IMR-90 (cell line): ENCODE results near the gene UGT1A3. TPM values are rescaled to one million over a fixed set of nuclear protein-coding genes. Genes with fewer than 3 reads are reported as not detected.

Experiments used
- ATAC-seq: fragments of 200-7000 bp; cut with Tn5 transposase; 2 replicates; pipeline ENCODE4 v1.9.1; 2020; ENCODE audit warnings: low read depth, mild to moderate bottlenecking, moderate library complexity
- BruUV-seq: library from RNA; stranded (reverse); fragments of 400-500 nt; replicated peaks from 2 replicates; lab custom pipeline; 2021; lab: Mats Ljungman, UMichigan
- CTCF ChIA-PET: fragments of 300-600 bp; formaldehyde crosslinking; extraction: SDS; loops from one replicate; lab custom pipeline; 2021; ENCODE audit warnings: antibody characterized with exemption; lab: Yijun Ruan, JAX
- POLR2A ChIA-PET: fragments of 300-600 bp; sonication (Branson Sonifier 250); formaldehyde crosslinking; loops from one replicate; lab custom pipeline; 2022; ENCODE audit warnings: antibody characterized with exemption; ENCODE audit not compliant: unreplicated experiment; lab: Charles Lee
- DNase-seq: peaks from one replicate; pipeline ENCODE4 v3.0.0; 2013
- H2AFZ ChIP-seq: replicated peaks from 2 replicates; pipeline ENCODE3; 2013; ENCODE audit warnings: low read length, mild to moderate bottlenecking; ENCODE audit not compliant: poor library complexity
- H2AK5ac ChIP-seq: 2 replicates; pipeline ENCODE4 v1.6.1; 2013; ENCODE audit warnings: low read depth, low read length, inconsistent platforms
- H2AK9ac ChIP-seq: replicated peaks from 2 replicates; pipeline ENCODE3; 2013; ENCODE audit warnings: mild to moderate bottlenecking, low read depth, low read length, moderate library complexity; ENCODE audit not compliant: poor library complexity
- H2BK120ac ChIP-seq: 2 replicates; pipeline ENCODE4 v1.6.1; 2013; ENCODE audit warnings: low read depth, low read length, inconsistent platforms
- H2BK15ac ChIP-seq: 3 replicates; pipeline ENCODE4 v1.6.1; 2013; ENCODE audit warnings: low read depth, low read length, inconsistent platforms
- H2BK20ac ChIP-seq: 2 replicates; pipeline ENCODE4 v1.6.1; 2013; ENCODE audit warnings: low read depth, mild to moderate bottlenecking, inconsistent platforms, low read length, moderate library complexity
- H2BK5ac ChIP-seq: 2 replicates; pipeline ENCODE4 v1.6.1; 2013; ENCODE audit warnings: mild to moderate bottlenecking, low read depth, low read length, inconsistent platforms; ENCODE audit not compliant: poor library complexity, severe bottlenecking
- H3K14ac ChIP-seq: replicated peaks from 2 replicates; pipeline ENCODE4 v1.6.1; 2013; ENCODE audit warnings: low read depth, low read length, inconsistent platforms
- H3K18ac ChIP-seq: 2 replicates; pipeline ENCODE4 v1.6.1; 2013; ENCODE audit warnings: low read depth, low read length, control low read depth
- H3K23ac ChIP-seq: 2 replicates; pipeline ENCODE4 v1.6.1; 2013; ENCODE audit warnings: low read depth, low read length, inconsistent platforms
- H3K27ac ChIP-seq: 2 replicates; pipeline ENCODE4 v1.5.1; 2013; ENCODE audit warnings: mild to moderate bottlenecking, control low read depth, low read length; ENCODE audit not compliant: insufficient read depth
- H3K27me3 ChIP-seq: 2 replicates; pipeline ENCODE4 v1.6.1; 2013; ENCODE audit warnings: low read length; ENCODE audit not compliant: control insufficient read depth, insufficient read depth
- H3K36me3 ChIP-seq: 2 replicates; pipeline ENCODE4 v1.6.1; 2013; ENCODE audit warnings: low read length, mixed read lengths; ENCODE audit not compliant: control insufficient read depth, insufficient read depth
- H3K4ac ChIP-seq: 2 replicates; pipeline ENCODE4 v1.6.1; 2013; ENCODE audit warnings: low read depth, low read length, inconsistent platforms
- H3K4me1 ChIP-seq: 2 replicates; pipeline ENCODE4 v1.6.1; 2013; ENCODE audit warnings: low read length, mixed read lengths; ENCODE audit not compliant: control insufficient read depth, insufficient read depth
- H3K4me2 ChIP-seq: 2 replicates; pipeline ENCODE4 v1.6.1; 2013; ENCODE audit warnings: low read depth, mild to moderate bottlenecking, control low read depth, low read length, moderate library complexity
- H3K4me3 ChIP-seq: 2 replicates; pipeline ENCODE4 v1.5.1; 2013; ENCODE audit warnings: low read depth, mild to moderate bottlenecking, control low read depth, low read length, moderate library complexity; ENCODE audit not compliant: insufficient read depth
- H3K56ac ChIP-seq: 2 replicates; pipeline ENCODE4 v1.6.1; 2013; ENCODE audit warnings: low read length, inconsistent platforms; ENCODE audit not compliant: insufficient read depth; ENCODE audit errors: extremely low read depth
- H3K79me1 ChIP-seq, 2 experiments: 2 replicates each; pipeline ENCODE4 v1.6.1; 2013; ENCODE audit warnings: low read length in 2 of 2, inconsistent platforms in 1 of 2, low read depth in 1 of 2
- H3K9ac ChIP-seq: 2 replicates; pipeline ENCODE4 v1.6.1; 2013; ENCODE audit warnings: low read depth, low read length, control low read depth
- H3K9me1 ChIP-seq: 2 replicates; pipeline ENCODE4 v1.6.1; 2013; ENCODE audit warnings: low read length, inconsistent platforms; ENCODE audit not compliant: insufficient read depth
- H3K9me3 ChIP-seq: 2 replicates; pipeline ENCODE4 v1.6.1; 2013; ENCODE audit warnings: low read length; ENCODE audit not compliant: control insufficient read depth, insufficient read depth
- H4K20me1 ChIP-seq: 2 replicates; pipeline ENCODE4 v1.6.1; 2013; ENCODE audit warnings: low read length, inconsistent platforms; ENCODE audit not compliant: insufficient read depth
- H4K5ac ChIP-seq: 2 replicates; pipeline ENCODE4 v1.6.1; 2013; ENCODE audit warnings: mild to moderate bottlenecking, low read depth, low read length, control low read depth
- H4K8ac ChIP-seq, 2 experiments: 2 replicates each; pipeline ENCODE4 v1.6.1; 2013; ENCODE audit warnings: low read depth in 2 of 2, low read length in 2 of 2, control low read depth in 1 of 2, inconsistent platforms in 1 of 2
- H4K91ac ChIP-seq: 2 replicates; pipeline ENCODE4 v1.6.1; 2013; ENCODE audit warnings: low read depth, low read length, inconsistent platforms; ENCODE audit not compliant: insufficient read depth
- BHLHE40 ChIP-seq: fragments of 150-350 bp; IDR thresholded peaks from 2 replicates; pipeline ENCODE4 v1.6.1; 2016; ENCODE audit warnings: mild to moderate bottlenecking, low read depth, low read length
- MAZ ChIP-seq: IDR thresholded peaks from 2 replicates; pipeline ENCODE4 v1.6.1; 2012; ENCODE audit warnings: low read depth, mild to moderate bottlenecking, low read length, improper control_type of control experiment, moderate library complexity, borderline replicate concordance
- MXI1 ChIP-seq: IDR thresholded peaks from 2 replicates; pipeline ENCODE4 v1.6.1; 2012; ENCODE audit warnings: low read depth, mild to moderate bottlenecking, low read length, moderate library complexity, borderline replicate concordance
- POLR2A ChIP-seq: IDR thresholded peaks from 2 replicates; pipeline ENCODE4 v1.6.1; 2012; ENCODE audit warnings: mild to moderate bottlenecking, low read depth, low read length
- RCOR1 ChIP-seq: IDR thresholded peaks from 2 replicates; pipeline ENCODE4 v1.6.1; 2012; ENCODE audit warnings: mild to moderate bottlenecking, low read length, improper control_type of control experiment; ENCODE audit not compliant: insufficient replicate concordance
- USF2 ChIP-seq: fragments of 150-350 bp; IDR thresholded peaks from 2 replicates; pipeline ENCODE4 v1.6.1; 2017; ENCODE audit warnings: mild to moderate bottlenecking, antibody characterized with exemption, low read length, low read depth
- WGBS, 2 experiments: methylation state at CpG; one replicate each; pipeline versions ENCODE4 v1.1.5 to v1.1.7; 2013; ENCODE audit warnings: missing lambda C conversion rate in 2 of 2; ENCODE audit not compliant: insufficient read length in 1 of 2; ENCODE audit errors: extremely low coverage in 2 of 2; 5-methylcytosine and 5-hydroxymethylcytosine counted together
- dilution Hi-C: fragments of 300-500 bp; cut with HindIII; formaldehyde crosslinking; loops from one replicate; pipeline ENCODE4 v1.14.3; 2018; ENCODE audit warnings: low sequenced_read_pairs; ENCODE audit not compliant: unreplicated experiment
- in situ Hi-C: fragments of 300-500 bp; cut with MboI; formaldehyde crosslinking; loops from 3 replicates; pipeline ENCODE4 v1.14.3; 2019; ENCODE audit warnings: low sequenced_read_pairs, inconsistent platforms, mixed read lengths
- intact Hi-C: fragments of 100-400 bp; cut with micrococcal nuclease; formaldehyde crosslinking; loops from 2 replicates; pipeline ENCODE4 v1.10.0; 2022
- polyA plus RNA-seq, 3 experiments: library from polyadenylated mRNA; depleted of rRNA; stranded (reverse); fragments of >200 nt; gene quantifications; 2 replicates each; pipeline ENCODE4 v1.2.3, GENCODE V29; 2012; ENCODE audit warnings: low replicate concordance in 1 of 3
- total RNA-seq: library from RNA; depleted of rRNA; stranded (reverse); fragments of >200 nt; gene quantifications from 2 replicates; pipeline ENCODE4 v1.2.3, GENCODE V29; 2012

UGT1A3 gene
- total and polyA plus RNA-seq, 2 of the 4 experiments (the other 2 are of a cell fraction), result not detected

- DNase-seq, result no peak
- peaks cover 6% of the 10 kb centered on the region; the same call in 1 of the 2 replicates for H3K27me3 ChIP-seq
- H2BK120ac ChIP-seq, result no peak overlapping the region
- H3K9me1 ChIP-seq, result no peaks in the 10 kb centered on the region
- H3K27ac ChIP-seq, result no peak overlapping the region
- no peak overlapping the region for H3K4ac ChIP-seq
- no peaks in the 10 kb centered on the region for H3K4me1 ChIP-seq
- H3K14ac ChIP-seq, result no peak overlapping the region
- intact Hi-C loops (no loop called here), dilution Hi-C loops (no loop called here), in situ Hi-C loops (no loop called here)
- no peak overlapping the region for H2AK5ac ChIP-seq
- H2AFZ ChIP-seq, result no peak overlapping the region
- no TSS peak for BruUV-seq
- H4K8ac ChIP-seq, result no peak overlapping the region
- H3K36me3 ChIP-seq, result no peaks in the 10 kb centered on the region
- no peak overlapping the region for H3K4me3 ChIP-seq
- no peaks in the 10 kb centered on the region for H3K9me3 ChIP-seq
- H4K91ac ChIP-seq, result no peak overlapping the region
- H3K79me1 ChIP-seq, result no peaks in the 10 kb centered on the region
- no peak overlapping the region for H3K18ac ChIP-seq
- H3K4me2 ChIP-seq, result no peak overlapping the region
- H3K56ac ChIP-seq, result no peak overlapping the region
- CTCF ChIA-PET, result no interaction called here
- no peak overlapping the region for H2BK20ac ChIP-seq
- no peak overlapping the region for H2AK9ac ChIP-seq
- H3K9ac ChIP-seq, result no peak overlapping the region
- no peak for TF ChIP-seq POLR2A
- TF ChIP-seq MXI1, result no peak
- TF ChIP-seq USF2, result no peak
- no peak for TF ChIP-seq BHLHE40
- TF ChIP-seq MAZ, result no peak
- TF ChIP-seq RCOR1, result no peak
- H2BK5ac ChIP-seq, result no peak overlapping the region
- no peaks in the 10 kb centered on the region for H4K20me1 ChIP-seq
- no peak overlapping the region for H2BK15ac ChIP-seq
- H4K5ac ChIP-seq, result no peak overlapping the region
- POLR2A ChIA-PET, result no interaction called here
- no peak for ATAC-seq
- WGBS, 2 experiments, result no CpG with 5 or more reads among the region's 2 CpGs
- no peak overlapping the region for H3K23ac ChIP-seq
Observed at GRCh38 chr2:233816334-233816733, 87.5 kb downstream of the UGT1A3 start.
